Calu3 (cell line): ENCODE measurements around the gene CSF1R. TPM values are rescaled to one million over a fixed set of nuclear protein-coding genes. Genes with fewer than 3 reads are reported as not detected.

Source experiments
- BruUV-seq: library from RNA; stranded (reverse); fragments of 400-500 nt; replicated peaks from 2 replicates; lab custom pipeline; 2021; lab: Mats Ljungman, UMichigan
- CTCF ChIA-PET: fragments of 300-600 bp; sonication (Branson Sonifier 250); formaldehyde crosslinking; loops from one replicate; lab custom pipeline; 2022; ENCODE audit warnings: antibody characterized with exemption; lab: Charles Lee
- DNase-seq: peaks from one replicate; pipeline ENCODE4 v3.0.0; 2022
- H3K27ac Mint-ChIP-seq: one replicate; pipeline ENCODE4 v1.8.0; 2022; ENCODE audit warnings: mixed read lengths; ENCODE audit not compliant: unreplicated experiment
- H3K27me3 Mint-ChIP-seq: one replicate; pipeline ENCODE4 v1.8.0; 2022; ENCODE audit warnings: mixed read lengths; ENCODE audit not compliant: unreplicated experiment
- H3K36me3 Mint-ChIP-seq: one replicate; pipeline ENCODE4 v1.8.0; 2022; ENCODE audit warnings: mild to moderate bottlenecking, moderate library complexity, mixed read lengths; ENCODE audit not compliant: insufficient read depth, unreplicated experiment
- H3K4me1 Mint-ChIP-seq: one replicate; pipeline ENCODE4 v1.8.0; 2022; ENCODE audit warnings: mild to moderate bottlenecking, low read depth, mixed read lengths; ENCODE audit not compliant: unreplicated experiment
- H3K4me3 Mint-ChIP-seq: one replicate; pipeline ENCODE4 v1.8.0; 2022; ENCODE audit warnings: mild to moderate bottlenecking, low read depth, moderate library complexity, mixed read lengths; ENCODE audit not compliant: unreplicated experiment
- H3K9me3 Mint-ChIP-seq: one replicate; pipeline ENCODE4 v1.8.0; 2022; ENCODE audit warnings: low read depth, mixed read lengths; ENCODE audit not compliant: unreplicated experiment
- CTCF ChIP-seq: fragments of 200-600 bp; IDR thresholded peaks from one replicate; pipeline ENCODE4 v1.8.0; 2022; ENCODE audit warnings: antibody characterized with exemption; ENCODE audit not compliant: unreplicated experiment
- intact Hi-C: fragments of 100-400 bp; cut with micrococcal nuclease; formaldehyde crosslinking; loops from one replicate; pipeline ENCODE4 v1.10.0; 2022; ENCODE audit not compliant: unreplicated experiment
- total RNA-seq: library from RNA; stranded (reverse); gene quantifications from 2 replicates; pipeline ENCODE4 v1.2.3, GENCODE V29; 2022

The CSF1R gene
- total RNA-seq, 1 experiment from 2014 or later, result not detected

GRCh38 chr5:150060471-150060870 is 25.9 kb downstream of the CSF1R start:
- peaks cover 24% of the 10 kb centered on the region for H3K36me3 Mint-ChIP-seq
- intact Hi-C loops, result no loop called here
- no peaks in the 10 kb centered on the region for H3K4me1 Mint-ChIP-seq
- CTCF ChIA-PET, result no interaction called here
- BruUV-seq, result no TSS peak
- H3K27ac Mint-ChIP-seq, result no peak overlapping the region
- DNase-seq, result no peak
- no peaks in the 10 kb centered on the region for H3K9me3 Mint-ChIP-seq
- no peak for TF ChIP-seq CTCF
- peaks cover 38% of the 10 kb centered on the region for H3K27me3 Mint-ChIP-seq
- no peak overlapping the region for H3K4me3 Mint-ChIP-seq

- DNase-seq, result no peak
- Mint-ChIP-seq H3K27me3 (peaks cover 30% of the 10 kb centered on the region), H3K36me3 (peaks cover 24% of the 10 kb centered on the region), H3K9me3 (no peaks in the 10 kb centered on the region), H3K4me3 (no peak overlapping the region), H3K27ac (no peak overlapping the region), H3K4me1 (no peaks in the 10 kb centered on the region)
- intact Hi-C loops, result no loop called here
- CTCF ChIA-PET, result no interaction called here
- BruUV-seq, result no TSS peak
- no peak for TF ChIP-seq CTCF
These were observed 26.7 kb downstream of the CSF1R start for GRCh38 chr5:150059623-150060022.

- intact Hi-C loops, result no loop called here
- no peak for TF ChIP-seq CTCF
- Mint-ChIP-seq H3K27me3 (peaks cover 20% of the 10 kb centered on the region), H3K36me3 (peaks cover 24% of the 10 kb centered on the region), H3K27ac (no peak overlapping the region), H3K4me1 (no peaks in the 10 kb centered on the region), H3K9me3 (no peaks in the 10 kb centered on the region), H3K4me3 (no peak overlapping the region)
- CTCF ChIA-PET, result no interaction called here
- DNase-seq, result no peak
- no TSS peak for BruUV-seq
These were observed 27.8 kb downstream of the CSF1R start for GRCh38 chr5:150058480-150059126.

GRCh38 chr5:150057996-150058395 is 28.4 kb downstream of the CSF1R start:
- no peak for TF ChIP-seq CTCF
- CTCF ChIA-PET, result no interaction called here
- no peak overlapping the region for H3K27ac Mint-ChIP-seq
- H3K36me3 Mint-ChIP-seq, result peaks cover 24% of the 10 kb centered on the region
- no peak overlapping the region for H3K4me3 Mint-ChIP-seq
- no peak for DNase-seq
- TSS peak; percentile 20 for BruUV-seq
- no peaks in the 10 kb centered on the region for H3K9me3 Mint-ChIP-seq
- peaks cover 14% of the 10 kb centered on the region for H3K27me3 Mint-ChIP-seq
- no peaks in the 10 kb centered on the region for H3K4me1 Mint-ChIP-seq
- intact Hi-C loops, result no loop called here
